Lower leg skin (tissue), 3 donors: ENCODE measurements around the gene RPE65.

Source experiments
- POLR2A ChIP-seq, 2 donors: fragments of 450-650 bp; IDR thresholded peaks; one replicate each; pipeline ENCODE4 v1.6.1; 2016 to 2017; ENCODE audit warnings: antibody characterized with exemption in 2 of 2, mild to moderate bottlenecking in 1 of 2, moderate library complexity in 1 of 2
- TF ChIP-seq, protein P1 (sequence below), 3 donors: fragments of 450-650 bp; IDR thresholded peaks; one replicate each; pipeline ENCODE4 v1.5.1; 2016; ENCODE audit warnings: antibody characterized with exemption in 3 of 3, mild to moderate bottlenecking in 3 of 3, moderate library complexity in 2 of 3

DNA sequence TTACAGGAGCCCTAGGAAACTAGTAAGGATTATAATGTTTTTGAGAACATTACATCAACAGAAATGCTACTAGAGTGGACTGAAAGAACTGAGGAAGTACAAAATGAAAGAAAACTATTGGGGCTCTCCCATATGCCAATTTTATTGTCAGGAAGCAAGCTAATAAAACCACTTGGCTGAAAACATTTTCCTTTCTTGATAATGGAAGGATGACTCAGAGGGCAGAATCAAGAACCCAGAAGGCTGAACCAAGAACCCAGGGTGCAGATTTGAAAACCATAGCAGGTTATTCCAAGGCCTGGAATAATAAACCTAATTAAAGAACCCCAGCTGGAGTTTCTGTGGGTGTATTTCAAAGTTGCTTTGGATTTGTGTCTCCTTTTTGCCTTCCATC is 70.7 kb downstream of the RPE65 start:
- TF ChIP-seq POLR2A (IDR thresholded peaks at IDR 0.05) = no peak
- TF ChIP-seq, protein P1, sequence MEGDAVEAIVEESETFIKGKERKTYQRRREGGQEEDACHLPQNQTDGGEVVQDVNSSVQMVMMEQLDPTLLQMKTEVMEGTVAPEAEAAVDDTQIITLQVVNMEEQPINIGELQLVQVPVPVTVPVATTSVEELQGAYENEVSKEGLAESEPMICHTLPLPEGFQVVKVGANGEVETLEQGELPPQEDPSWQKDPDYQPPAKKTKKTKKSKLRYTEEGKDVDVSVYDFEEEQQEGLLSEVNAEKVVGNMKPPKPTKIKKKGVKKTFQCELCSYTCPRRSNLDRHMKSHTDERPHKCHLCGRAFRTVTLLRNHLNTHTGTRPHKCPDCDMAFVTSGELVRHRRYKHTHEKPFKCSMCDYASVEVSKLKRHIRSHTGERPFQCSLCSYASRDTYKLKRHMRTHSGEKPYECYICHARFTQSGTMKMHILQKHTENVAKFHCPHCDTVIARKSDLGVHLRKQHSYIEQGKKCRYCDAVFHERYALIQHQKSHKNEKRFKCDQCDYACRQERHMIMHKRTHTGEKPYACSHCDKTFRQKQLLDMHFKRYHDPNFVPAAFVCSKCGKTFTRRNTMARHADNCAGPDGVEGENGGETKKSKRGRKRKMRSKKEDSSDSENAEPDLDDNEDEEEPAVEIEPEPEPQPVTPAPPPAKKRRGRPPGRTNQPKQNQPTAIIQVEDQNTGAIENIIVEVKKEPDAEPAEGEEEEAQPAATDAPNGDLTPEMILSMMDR (IDR thresholded peaks at IDR 0.05) = no peak
